Gastroesophageal sphincter (tissue), 3 donors: Measurements from ENCODE around the gene KCNC4.

Experiments
- CTCF ChIP-seq, 4 experiments: fragments of 200-600 bp in 2 of 4; fragments of 450-650 bp in 2 of 4; sonication (generic) in 1 of 4; IDR thresholded peaks; one replicate each; pipeline ENCODE4 v1.5.1; 2017 to 2019; ENCODE audit warnings: antibody characterized with exemption in 4 of 4, mild to moderate bottlenecking in 2 of 4, moderate library complexity in 2 of 4
- EP300 ChIP-seq: sonication (generic); formaldehyde crosslinking; IDR thresholded peaks from one replicate; pipeline ENCODE4 v1.6.1; 2017; ENCODE audit warnings: antibody characterized with exemption, mild to moderate bottlenecking
- POLR2A ChIP-seq, 2 donors: fragments of 450-650 bp; IDR thresholded peaks; one replicate each; pipeline ENCODE4 v1.6.1; 2017; ENCODE audit warnings: antibody characterized with exemption in 2 of 2, mild to moderate bottlenecking in 2 of 2, moderate library complexity in 1 of 2

- TF ChIP-seq CTCF (IDR thresholded peaks at IDR 0.05) (no peak), EP300 (no peak), POLR2A (IDR thresholded peaks at IDR 0.05) (no peak)
These were observed 23.6 kb upstream of the KCNC4 start for GRCh38 chr1:110186558-110186957.
